Activated CD4-positive, alpha-beta T cell treated with anti-CD3 and anti-CD28 coated beads, Interleukin-2, Interleukin-6, amounts not matched to agents 100 ng/mL and 50 ng/mL, durations not matched to agents 16 hours and 8 hours (primary cell): ENCODE measurements around the gene CYLC2.

Experiments used
- DNase-seq: peaks from one replicate; pipeline ENCODE4 v3.0.0-alpha.2; 2020

The CYLC2 gene

GRCh38 chr9:102995033-102995432 is at the start of gene CYLC2:
Gene CYLC2, plus strand, starts transcription at chr9:102995333. Its CDS starts 48 bp downstream, at chr9:102995381.
- no peak for DNase-seq

GRCh38 chr9:102950346-102950745 is 44.8 kb upstream of the CYLC2 start:
- no peak for DNase-seq

- DNase-seq = no peak
Measured at GRCh38 chr9:102966999-102967398, 28.1 kb upstream of the CYLC2 start.

GRCh38 chr9:102967979-102968378 is 27.2 kb upstream of the CYLC2 start:
- no peak for DNase-seq

GRCh38 chr9:102972780-102973179 is 22.4 kb upstream of the CYLC2 start:
- no peak for DNase-seq

- no peak for DNase-seq
Measured at GRCh38 chr9:102974530-102974929, 20.6 kb upstream of the CYLC2 start.

GRCh38 chr9:102975251-102975650 is 19.9 kb upstream of the CYLC2 start:
- no peak for DNase-seq

GRCh38 chr9:102985162-102985895 is 9.8 kb upstream of the CYLC2 start:
- DNase-seq = no peak

- DNase-seq = no peak
Measured at GRCh38 chr9:102986425-102986824, 8.7 kb upstream of the CYLC2 start.

- no peak for DNase-seq
Measured at GRCh38 chr9:103003689-103004088, 8.6 kb downstream of the CYLC2 start.

- DNase-seq = no peak
Measured at GRCh38 chr9:103014242-103014641, 19.1 kb downstream of the CYLC2 start.

GRCh38 chr9:103025796-103026195 is 30.7 kb downstream of the CYLC2 start:
- DNase-seq = no peak

- no peak for DNase-seq
Measured at GRCh38 chr9:103037508-103038477, 42.7 kb downstream of the CYLC2 start.

- DNase-seq = no peak
Measured at GRCh38 chr9:103041961-103042360, 46.8 kb downstream of the CYLC2 start.
